ENCODE data around the gene DIRAS3.

GRCh38 chr1:68085752-68086151, 35.3 kb upstream of the DIRAS3 start:
- TF ChIP-seq EZH2 (IDR thresholded peaks at IDR 0.05; ENCODE audit: borderline replicate concordance, low read length), result no peak
- TF ChIP-seq CTCF (conservative IDR thresholded peaks at IDR 0.05 in 1 of 2, IDR thresholded peaks at IDR 0.05 in 1 of 2; ENCODE audit: extremely low read depth in 1 of 2, insufficient read depth in 1 of 2, low read depth in 1 of 2, low read length in 2 of 2), result no peak

Data from mammary epithelial cell (primary cell).